ENCODE measurements around the gene SLC9A5. TPM values are rescaled to one million over a fixed set of nuclear protein-coding genes. Genes with fewer than 3 reads are reported as not detected.

The SLC9A5 gene
- total RNA-seq, 1 donor from 2014 or later, result 1.4 TPM

DNA sequence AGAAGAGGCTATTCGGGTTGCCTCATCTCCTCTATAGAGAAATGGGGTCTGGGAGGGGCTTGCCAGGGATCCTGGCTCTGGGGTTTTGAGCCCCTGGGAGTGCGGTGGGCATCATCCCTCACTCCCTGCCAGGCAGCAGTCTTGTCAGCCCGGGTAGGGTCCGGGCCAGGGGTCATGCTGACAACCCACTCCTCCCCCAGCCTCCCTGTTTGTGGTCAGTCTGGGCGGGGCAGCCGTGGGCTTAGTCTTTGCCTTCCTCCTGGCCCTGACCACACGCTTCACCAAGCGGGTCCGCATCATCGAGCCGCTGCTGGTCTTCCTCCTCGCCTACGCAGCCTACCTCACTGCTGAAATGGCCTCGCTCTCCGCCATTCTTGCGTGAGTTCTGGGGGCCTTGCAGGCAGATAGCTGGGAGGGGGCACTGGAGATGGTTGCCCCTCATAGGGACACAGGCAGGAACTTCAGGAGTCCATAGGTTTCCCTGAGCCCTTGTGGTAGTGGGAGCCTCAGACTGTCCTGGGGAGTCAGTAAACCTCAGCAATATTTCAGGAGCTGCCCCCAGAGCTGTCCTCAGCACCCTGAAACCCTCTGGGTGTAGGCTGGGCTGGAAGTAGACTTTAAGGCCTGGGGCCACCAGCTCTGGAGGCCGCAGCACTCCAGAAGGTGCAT is 6.9 kb downstream of the SLC9A5 start:
- H3K9me3 Mint-ChIP-seq (ENCODE audit: unreplicated experiment), result peaks cover 4% of the 10 kb centered on the region
- H3K27me3 Mint-ChIP-seq (ENCODE audit: unreplicated experiment), result peaks cover 7% of the 10 kb centered on the region
- DNase-seq, result no peak
- no peaks in the 10 kb centered on the region for H3K36me3 Mint-ChIP-seq (ENCODE audit: unreplicated experiment)
- H3K4me1 Mint-ChIP-seq (ENCODE audit: low read depth, unreplicated experiment), result peaks cover 5% of the 10 kb centered on the region
- H3K27ac Mint-ChIP-seq (ENCODE audit: unreplicated experiment), result no peak overlapping the region
- TF ChIP-seq, protein P1, sequence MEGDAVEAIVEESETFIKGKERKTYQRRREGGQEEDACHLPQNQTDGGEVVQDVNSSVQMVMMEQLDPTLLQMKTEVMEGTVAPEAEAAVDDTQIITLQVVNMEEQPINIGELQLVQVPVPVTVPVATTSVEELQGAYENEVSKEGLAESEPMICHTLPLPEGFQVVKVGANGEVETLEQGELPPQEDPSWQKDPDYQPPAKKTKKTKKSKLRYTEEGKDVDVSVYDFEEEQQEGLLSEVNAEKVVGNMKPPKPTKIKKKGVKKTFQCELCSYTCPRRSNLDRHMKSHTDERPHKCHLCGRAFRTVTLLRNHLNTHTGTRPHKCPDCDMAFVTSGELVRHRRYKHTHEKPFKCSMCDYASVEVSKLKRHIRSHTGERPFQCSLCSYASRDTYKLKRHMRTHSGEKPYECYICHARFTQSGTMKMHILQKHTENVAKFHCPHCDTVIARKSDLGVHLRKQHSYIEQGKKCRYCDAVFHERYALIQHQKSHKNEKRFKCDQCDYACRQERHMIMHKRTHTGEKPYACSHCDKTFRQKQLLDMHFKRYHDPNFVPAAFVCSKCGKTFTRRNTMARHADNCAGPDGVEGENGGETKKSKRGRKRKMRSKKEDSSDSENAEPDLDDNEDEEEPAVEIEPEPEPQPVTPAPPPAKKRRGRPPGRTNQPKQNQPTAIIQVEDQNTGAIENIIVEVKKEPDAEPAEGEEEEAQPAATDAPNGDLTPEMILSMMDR (IDR thresholded peaks at IDR 0.05; ENCODE audit: partially characterized antibody, unreplicated experiment), result no peak
- no peak overlapping the region for H3K4me3 Mint-ChIP-seq (ENCODE audit: unreplicated experiment)

- Mint-ChIP-seq H3K27me3 (ENCODE audit: unreplicated experiment) (peaks cover 4% of the 10 kb centered on the region), H3K27ac (ENCODE audit: unreplicated experiment) (no peak overlapping the region), H3K9me3 (ENCODE audit: unreplicated experiment) (peaks cover 4% of the 10 kb centered on the region), H3K4me3 (ENCODE audit: unreplicated experiment) (no peak overlapping the region), H3K36me3 (ENCODE audit: unreplicated experiment) (peaks cover 4% of the 10 kb centered on the region), H3K4me1 (ENCODE audit: low read depth, unreplicated experiment) (peaks cover 7% of the 10 kb centered on the region)
- no peak for DNase-seq
- TF ChIP-seq, protein P1 (IDR thresholded peaks at IDR 0.05; ENCODE audit: partially characterized antibody, unreplicated experiment), result no peak
Observed at GRCh38 chr16:67256701-67257230, 8.0 kb downstream of the SLC9A5 start.

DNA sequence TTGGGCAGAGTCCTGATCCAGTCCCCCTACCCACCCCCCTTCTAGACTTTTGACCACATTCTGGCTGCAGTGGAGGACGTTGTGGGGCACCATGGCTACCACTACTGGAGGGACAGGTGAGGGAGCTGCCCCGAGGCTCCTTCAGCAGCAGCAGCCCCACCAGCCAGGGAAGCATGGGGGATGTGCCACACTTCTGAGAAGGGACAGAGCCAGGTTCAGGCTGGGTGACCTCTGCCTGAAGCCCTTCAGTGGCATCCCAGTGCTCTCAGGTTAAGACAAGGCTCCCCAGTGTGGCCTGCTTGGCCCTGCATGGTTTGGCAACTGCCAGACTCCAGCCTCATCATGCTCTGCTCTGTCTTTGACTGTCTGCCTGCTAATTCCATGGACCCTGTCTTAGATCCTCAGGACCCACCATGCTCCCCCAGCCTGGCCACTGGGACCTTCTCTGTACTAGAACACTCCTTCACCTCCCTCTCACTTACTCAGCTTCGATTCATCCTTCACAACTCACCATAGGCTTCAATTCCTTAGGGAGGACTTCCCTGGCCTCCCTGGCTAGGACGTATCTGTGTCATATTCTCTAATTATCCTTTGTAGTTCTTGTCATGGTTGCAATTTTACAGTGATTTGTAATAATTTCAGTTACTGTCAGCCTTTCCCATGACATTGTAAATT is 8.8 kb downstream of the SLC9A5 start:
- DNase-seq, result no peak
- peaks cover 7% of the 10 kb centered on the region for H3K4me1 Mint-ChIP-seq (ENCODE audit: low read depth, unreplicated experiment)
- TF ChIP-seq, protein P1 (IDR thresholded peaks at IDR 0.05; ENCODE audit: partially characterized antibody, unreplicated experiment), result no peak
- H3K4me3 Mint-ChIP-seq (ENCODE audit: unreplicated experiment), result no peak overlapping the region
- no peak overlapping the region for H3K27ac Mint-ChIP-seq (ENCODE audit: unreplicated experiment)
- peaks cover 7% of the 10 kb centered on the region for H3K36me3 Mint-ChIP-seq (ENCODE audit: unreplicated experiment)
- peaks cover 4% of the 10 kb centered on the region for H3K9me3 Mint-ChIP-seq (ENCODE audit: unreplicated experiment)
- H3K27me3 Mint-ChIP-seq (ENCODE audit: unreplicated experiment), result peaks cover 3% of the 10 kb centered on the region

DNA sequence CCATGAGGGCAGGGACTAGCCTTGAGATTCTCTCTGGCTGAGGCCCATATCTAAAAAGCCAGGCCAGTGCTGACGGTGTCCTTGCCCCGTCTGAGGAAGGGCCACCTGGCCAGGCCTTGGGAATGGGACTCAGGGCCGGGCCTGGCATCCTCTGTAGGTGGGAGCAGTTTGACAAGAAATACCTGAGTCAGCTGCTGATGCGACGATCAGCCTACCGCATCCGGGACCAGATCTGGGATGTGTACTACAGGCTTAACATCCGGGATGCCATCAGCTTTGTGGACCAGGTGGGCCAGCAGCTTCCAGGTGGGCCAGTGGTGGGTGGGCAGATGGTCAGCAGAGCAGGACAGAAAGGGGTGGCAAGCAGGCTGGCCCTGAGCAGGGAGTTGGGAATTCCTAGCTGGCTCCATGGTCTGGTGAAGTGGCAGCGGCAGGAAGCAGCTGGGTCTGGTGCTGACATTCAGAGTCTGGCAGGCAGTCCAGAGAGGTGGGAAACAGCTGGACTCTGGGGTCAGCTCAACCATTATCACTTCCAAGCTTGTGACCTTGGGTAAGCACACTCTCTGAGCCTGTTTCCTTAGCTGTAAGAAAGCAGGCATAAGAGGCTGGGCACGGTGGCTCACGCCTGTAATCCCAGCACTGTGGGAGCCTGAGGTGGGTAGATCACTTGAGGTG is 9.5 kb downstream of the SLC9A5 start:
- no peak overlapping the region for H3K4me3 Mint-ChIP-seq (ENCODE audit: unreplicated experiment)
- H3K4me1 Mint-ChIP-seq (ENCODE audit: low read depth, unreplicated experiment), result peaks cover 7% of the 10 kb centered on the region
- H3K36me3 Mint-ChIP-seq (ENCODE audit: unreplicated experiment), result peaks cover 7% of the 10 kb centered on the region
- peaks cover under 1% of the 10 kb centered on the region for H3K9me3 Mint-ChIP-seq (ENCODE audit: unreplicated experiment)
- peaks cover 3% of the 10 kb centered on the region for H3K27me3 Mint-ChIP-seq (ENCODE audit: unreplicated experiment)
- TF ChIP-seq, protein P1 (IDR thresholded peaks at IDR 0.05; ENCODE audit: partially characterized antibody, unreplicated experiment), result no peak
- no peak overlapping the region for H3K27ac Mint-ChIP-seq (ENCODE audit: unreplicated experiment)
- no peak for DNase-seq
